Myocyte (in vitro differentiated cells): Measurements from ENCODE around the gene ZDHHC24. TPM values are rescaled to one million over a fixed set of nuclear protein-coding genes. Genes with fewer than 3 reads are reported as not detected.
A peak's percentile ranks its signal among the peaks of the same experiment; 100 is the strongest.

ENCODE experiments used
- DNase-seq: peaks from one replicate; pipeline ENCODE4 v3.0.0-alpha.2; 2012; ENCODE audit warnings: low read depth
- total RNA-seq: library from RNA; depleted of rRNA; stranded (reverse); fragments of >200 nt; gene quantifications from 2 replicates; pipeline ENCODE4 v1.2.3, GENCODE V29; 2014

ZDHHC24 gene
- total RNA-seq, 1 donor from 2014 or later = 15.7 TPM

- DNase-seq = no peak
These were observed 48.6 kb downstream of the ZDHHC24 start for GRCh38 chr11:66497206-66497605.

DNA sequence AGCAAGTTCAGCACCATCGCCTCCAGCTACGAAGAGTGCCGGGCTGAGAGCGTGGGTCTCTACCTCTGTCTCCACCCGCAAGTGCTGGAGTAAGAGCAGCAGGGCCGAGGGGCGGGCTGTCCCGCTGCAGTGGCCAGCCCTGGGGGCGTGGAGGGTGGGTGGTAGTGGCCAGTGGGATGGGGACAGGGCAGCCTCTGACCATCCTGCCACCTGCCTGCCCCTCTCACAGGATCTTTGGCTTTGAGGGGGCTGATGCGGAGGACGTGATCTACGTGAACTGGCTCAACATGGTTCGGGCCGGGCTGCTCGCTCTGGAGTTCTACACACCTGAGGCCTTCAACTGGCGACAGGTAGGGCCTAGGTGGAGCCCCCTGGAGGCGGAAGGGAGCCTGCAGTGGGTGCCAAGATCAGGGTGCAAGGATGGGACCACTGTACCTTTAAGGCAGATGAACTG, 50.4 kb downstream of the ZDHHC24 start:
- DNase-seq = no peak

DNA sequence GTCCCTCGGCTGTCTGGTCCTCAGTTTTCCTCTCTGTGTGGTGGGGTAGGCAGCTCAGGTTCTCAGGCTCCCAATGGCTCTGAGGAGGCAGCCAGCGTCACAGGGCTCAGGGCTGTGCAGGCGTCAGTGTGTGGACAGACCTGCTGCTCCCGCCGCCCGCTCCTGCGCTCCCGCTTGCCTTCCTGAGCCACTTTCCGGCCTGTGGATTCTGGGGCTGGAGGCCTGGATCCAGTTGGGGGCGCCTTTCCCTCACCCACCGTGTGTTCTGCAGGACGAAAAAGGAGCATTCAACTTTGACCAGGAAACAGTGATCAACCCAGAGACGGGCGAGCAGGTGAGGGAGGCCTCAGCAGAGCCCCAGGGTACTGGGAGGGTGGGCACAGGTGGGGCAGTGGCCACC, 50.9 kb downstream of the ZDHHC24 start:
- no peak for DNase-seq

DNA sequence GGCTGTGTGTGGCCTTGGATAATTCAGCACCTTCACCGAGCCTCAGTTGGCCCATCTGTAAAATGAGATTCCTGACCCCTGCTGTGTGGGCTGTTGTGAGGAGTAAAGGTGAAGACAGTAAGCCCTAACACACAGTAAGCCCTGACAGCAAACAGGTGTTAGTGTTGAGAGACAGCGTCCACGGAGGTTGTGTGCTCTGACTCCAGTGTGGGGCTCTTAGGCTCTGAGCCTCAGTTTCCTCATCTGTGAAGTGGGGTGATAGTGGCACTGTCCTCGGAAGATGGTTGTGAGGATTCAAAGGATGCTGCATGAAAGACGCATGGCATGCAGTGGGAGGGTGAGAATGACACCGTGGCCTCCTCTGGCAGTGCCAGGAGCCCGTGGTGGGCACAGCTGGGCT, 51.4 kb downstream of the ZDHHC24 start:
- no peak for DNase-seq

GRCh38 chr11:66493130-66493529, 52.7 kb downstream of the ZDHHC24 start:
- no peak for DNase-seq

GRCh38 chr11:66492161-66492865, 53.5 kb downstream of the ZDHHC24 start:
- no peak for DNase-seq

DNA sequence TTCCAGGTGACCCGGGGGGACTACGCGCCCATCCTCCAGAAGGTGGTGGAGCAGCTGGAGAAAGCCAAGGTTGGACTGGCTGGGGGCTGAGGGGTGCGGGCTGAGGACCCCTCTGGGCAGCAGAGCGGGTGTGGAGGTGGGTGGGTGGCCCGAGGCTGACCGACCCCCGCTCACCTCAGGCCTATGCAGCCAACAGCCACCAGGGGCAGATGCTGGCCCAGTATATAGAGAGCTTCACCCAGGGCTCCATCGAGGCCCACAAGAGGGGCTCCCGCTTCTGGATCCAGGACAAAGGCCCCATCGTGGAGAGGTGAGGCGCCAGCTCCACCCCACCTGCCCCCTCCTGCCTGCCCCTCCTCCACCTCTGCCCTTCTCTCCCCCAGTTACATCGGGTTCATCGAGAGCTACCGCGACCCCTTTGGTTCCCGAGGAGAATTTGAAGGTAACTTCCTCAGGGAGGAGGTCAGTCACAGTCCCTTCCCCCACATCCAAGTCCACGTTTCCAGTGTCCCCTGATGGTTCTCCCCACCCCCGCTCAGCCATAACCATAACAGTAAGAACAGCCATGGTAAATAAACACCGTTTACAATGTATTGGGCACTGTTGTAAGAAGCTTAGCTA, 54.4 kb downstream of the ZDHHC24 start:
- DNase-seq = no peak

DNA sequence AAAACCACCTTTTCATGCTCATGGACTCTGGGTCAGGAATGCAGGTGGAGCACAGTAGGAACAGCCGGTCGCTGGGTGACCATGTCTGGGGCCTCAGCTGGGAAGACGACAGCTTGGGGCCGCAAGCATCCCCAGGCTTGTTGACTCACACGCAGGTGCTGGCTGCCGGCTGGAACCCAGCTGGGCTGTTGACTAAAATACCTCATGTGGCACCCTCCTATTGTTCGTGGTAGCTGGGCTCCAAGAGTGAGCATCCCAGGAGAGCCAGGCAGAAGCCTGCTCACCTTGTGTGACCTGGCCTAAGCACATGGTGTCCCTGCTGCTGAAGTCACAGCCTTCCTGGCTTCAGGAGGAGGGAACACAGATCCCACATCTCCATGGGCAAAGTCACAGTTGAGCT, 56.2 kb downstream of the ZDHHC24 start:
- no peak for DNase-seq

GRCh38 chr11:66488957-66489356, 56.9 kb downstream of the ZDHHC24 start:
- DNase-seq = no peak

- no peak for DNase-seq
These were observed 61.0 kb downstream of the ZDHHC24 start for GRCh38 chr11:66484806-66485380.

GRCh38 chr11:66480117-66480938, 65.5 kb downstream of the ZDHHC24 start, which contains the start of gene DPP3:
Gene DPP3, plus strand, starts transcription at chr11:66480434. Its CDS starts 1,767 bp downstream, at chr11:66482201.
- DNase-seq = peak; percentile 98

- peak; percentile 46 for DNase-seq
These were observed 66.3 kb downstream of the ZDHHC24 start for GRCh38 chr11:66479394-66480116.

DNA sequence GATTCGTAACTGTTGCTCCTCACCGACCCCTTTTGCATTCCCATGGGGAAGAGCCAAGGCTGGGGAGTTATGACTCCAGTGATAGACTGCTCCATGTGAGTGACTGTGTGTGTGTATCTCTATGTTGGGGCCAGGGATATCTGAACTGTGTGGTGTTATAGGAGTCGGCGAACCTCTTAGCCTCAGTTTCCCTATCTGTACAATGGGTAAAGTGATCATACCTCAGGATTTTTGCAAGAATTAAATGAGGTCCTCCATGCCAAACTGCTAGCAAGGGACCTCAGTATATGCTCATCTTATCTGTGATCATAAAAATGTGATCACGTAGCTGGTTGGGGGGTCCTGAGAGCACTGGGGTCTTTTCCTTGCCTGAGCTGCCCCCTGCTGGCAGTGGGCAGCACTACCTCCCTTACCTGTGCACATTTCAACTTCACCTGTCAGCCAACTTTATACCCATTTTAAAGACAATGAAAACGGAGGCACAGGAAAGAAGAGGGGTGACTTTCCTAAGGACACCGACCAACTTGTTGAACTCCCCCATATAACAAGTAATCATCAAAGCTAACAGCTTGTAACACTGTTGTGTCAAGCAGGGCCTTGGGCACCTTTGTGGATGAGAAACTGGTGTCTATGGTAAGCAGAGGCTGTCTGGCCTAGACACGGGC, 67.0 kb downstream of the ZDHHC24 start:
- no peak for DNase-seq

- peak; percentile 77 for DNase-seq
These were observed 68.3 kb downstream of the ZDHHC24 start for GRCh38 chr11:66477263-66478201.

GRCh38 chr11:66476841-66477251, 69.0 kb downstream of the ZDHHC24 start:
- DNase-seq = peak; percentile 15

GRCh38 chr11:66476173-66476840, 69.5 kb downstream of the ZDHHC24 start:
- no peak for DNase-seq

DNA sequence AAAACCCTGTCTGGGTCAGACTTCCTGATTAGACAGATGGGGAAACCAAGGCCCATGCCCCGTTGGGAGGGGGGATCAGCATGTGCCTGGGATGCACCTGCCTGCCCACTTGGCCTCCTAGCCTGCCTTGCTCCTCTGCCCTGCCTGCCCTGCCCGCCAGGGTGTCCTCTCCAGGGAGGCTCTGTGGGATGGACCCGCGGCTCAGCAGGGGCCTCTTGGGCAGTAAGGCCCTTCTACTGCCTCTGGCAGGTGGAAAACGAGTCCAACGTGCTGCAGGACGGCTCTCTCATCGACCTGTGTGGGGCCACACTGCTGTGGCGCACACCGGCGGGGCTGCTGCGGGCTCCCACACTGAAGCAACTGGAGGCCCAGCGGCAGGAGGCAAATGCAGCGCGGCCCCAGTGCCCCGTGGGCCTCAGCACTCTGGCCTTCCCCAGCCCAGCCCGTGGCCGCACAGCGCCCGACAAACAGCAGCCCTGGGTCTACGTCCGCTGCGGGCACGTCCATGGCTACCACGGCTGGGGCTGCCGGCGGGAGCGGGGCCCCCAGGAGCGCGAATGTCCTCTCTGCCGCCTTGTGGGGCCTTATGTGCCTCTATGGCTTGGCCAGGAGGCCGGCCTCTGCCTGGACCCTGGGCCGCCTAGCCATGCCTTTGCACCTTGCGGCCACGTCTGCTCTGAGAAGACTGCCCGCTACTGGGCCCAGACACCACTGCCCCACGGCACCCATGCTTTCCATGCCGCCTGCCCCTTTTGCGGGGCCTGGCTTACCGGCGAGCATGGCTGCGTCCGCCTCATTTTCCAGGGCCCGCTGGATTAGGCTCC, 70.3 kb downstream of the ZDHHC24 start:
- no peak for DNase-seq
